ENCODE results near the gene KRT2.

- TF ChIP-seq, protein P1, sequence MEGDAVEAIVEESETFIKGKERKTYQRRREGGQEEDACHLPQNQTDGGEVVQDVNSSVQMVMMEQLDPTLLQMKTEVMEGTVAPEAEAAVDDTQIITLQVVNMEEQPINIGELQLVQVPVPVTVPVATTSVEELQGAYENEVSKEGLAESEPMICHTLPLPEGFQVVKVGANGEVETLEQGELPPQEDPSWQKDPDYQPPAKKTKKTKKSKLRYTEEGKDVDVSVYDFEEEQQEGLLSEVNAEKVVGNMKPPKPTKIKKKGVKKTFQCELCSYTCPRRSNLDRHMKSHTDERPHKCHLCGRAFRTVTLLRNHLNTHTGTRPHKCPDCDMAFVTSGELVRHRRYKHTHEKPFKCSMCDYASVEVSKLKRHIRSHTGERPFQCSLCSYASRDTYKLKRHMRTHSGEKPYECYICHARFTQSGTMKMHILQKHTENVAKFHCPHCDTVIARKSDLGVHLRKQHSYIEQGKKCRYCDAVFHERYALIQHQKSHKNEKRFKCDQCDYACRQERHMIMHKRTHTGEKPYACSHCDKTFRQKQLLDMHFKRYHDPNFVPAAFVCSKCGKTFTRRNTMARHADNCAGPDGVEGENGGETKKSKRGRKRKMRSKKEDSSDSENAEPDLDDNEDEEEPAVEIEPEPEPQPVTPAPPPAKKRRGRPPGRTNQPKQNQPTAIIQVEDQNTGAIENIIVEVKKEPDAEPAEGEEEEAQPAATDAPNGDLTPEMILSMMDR (IDR thresholded peaks at IDR 0.05): no peak
- no peak for TF ChIP-seq POLR2A (IDR thresholded peaks at IDR 0.05)
These were observed 23.3 kb upstream of the KRT2 start for GRCh38 chr12:52675301-52675701.

Measured in adrenal gland (tissue), 5 donors.